HUDEP-2 (cell line): ENCODE results near the gene NUTF2.
A peak's percentile ranks its signal among the peaks of the same experiment; 100 is the strongest.
"Not testable (repeated sequence)": the region's sequence is repeated elsewhere in the genome, so short reads cannot be mapped to it uniquely, and the experiment has no call there.

Experiments
- DNase-seq, 76 experiments: peaks; one replicate each; lab custom pipeline; 2025; ENCODE audit not compliant: unreplicated experiment in 76 of 76; lab: John Stamatoyannopoulos, UW

The NUTF2 gene

GRCh38 chr16:67834242-67834614, 12.5 kb upstream of the NUTF2 start:
- no peak for DNase-seq

DNA sequence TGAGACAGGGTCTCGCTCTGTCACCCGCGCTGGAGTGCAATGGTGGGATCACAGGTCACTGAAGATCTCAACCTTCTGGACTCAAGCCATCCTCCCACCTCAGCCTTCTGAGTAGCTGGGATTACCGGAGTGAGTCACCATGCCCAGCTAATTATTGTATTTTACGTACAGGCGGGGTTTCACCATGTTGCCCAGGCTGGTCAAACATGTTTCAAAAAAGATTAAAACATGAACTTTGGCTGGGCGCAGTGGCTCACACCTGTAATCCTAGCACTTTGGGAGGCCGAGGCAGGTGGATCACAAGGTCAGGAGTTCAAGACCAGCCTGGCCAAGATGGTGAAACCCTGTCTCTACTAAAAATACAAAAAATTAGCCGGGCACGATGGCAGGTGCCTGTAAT, 9.5 kb upstream of the NUTF2 start:
- DNase-seq: not testable (repeated sequence)

DNA sequence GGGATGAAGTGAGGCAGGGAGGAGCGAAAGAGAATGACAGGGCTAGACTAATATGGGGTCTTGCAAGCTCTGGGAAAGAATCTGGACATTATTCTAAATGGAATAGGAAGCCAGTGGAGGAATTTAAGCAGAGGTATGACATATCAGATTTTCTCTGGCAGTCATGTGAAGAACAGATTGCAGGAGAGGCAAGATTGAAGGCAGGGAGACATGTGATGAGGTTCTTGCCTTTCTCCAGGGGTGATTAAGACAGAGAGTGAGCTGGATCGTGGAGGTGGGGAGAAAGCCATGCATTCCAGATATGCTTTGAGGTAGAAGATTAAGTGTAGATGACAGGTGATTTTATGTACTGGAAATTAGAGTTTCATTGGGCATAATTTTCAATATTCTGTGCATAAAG, 8.9 kb upstream of the NUTF2 start:
- no peak for DNase-seq

- DNase-seq: no peak
Measured at GRCh38 chr16:67841198-67841815, 5.4 kb upstream of the NUTF2 start.

- DNase-seq: peak in 75 of 76 experiments; percentile 19 to 97 (median 88)
Measured at GRCh38 chr16:67841816-67842508, 4.8 kb upstream of the NUTF2 start, which contains the start of gene THAP11. Gene THAP11 (plus strand): TSS chr16:67842320. CDS start chr16:67842555, 235 bp downstream.

- DNase-seq: peak in 49 of 76 experiments; percentile 6 to 73 (median 47)
Measured at GRCh38 chr16:67842509-67843342, 4.0 kb upstream of the NUTF2 start.

DNA sequence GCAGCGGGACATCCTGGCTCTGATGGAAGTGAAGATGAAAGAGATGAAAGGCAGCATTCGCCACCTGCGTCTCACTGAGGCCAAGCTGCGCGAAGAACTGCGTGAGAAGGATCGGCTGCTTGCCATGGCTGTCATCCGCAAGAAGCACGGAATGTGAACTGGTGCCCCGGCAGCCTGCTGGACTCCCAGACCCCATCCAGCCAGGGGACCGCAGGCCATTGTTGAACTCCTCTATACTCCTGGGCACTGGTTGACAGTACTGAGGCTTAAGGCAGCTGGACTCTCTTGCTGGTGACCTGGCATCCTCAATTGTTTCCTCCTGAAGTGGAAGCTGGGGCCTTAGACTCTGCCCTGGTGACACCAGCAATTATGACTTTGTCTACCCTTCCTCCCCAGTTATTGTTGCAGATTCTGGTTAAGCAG, 3.4 kb upstream of the NUTF2 start:
- no peak for DNase-seq

- DNase-seq: no peak
Measured at GRCh38 chr16:67844497-67844896, 2.2 kb upstream of the NUTF2 start.

DNA sequence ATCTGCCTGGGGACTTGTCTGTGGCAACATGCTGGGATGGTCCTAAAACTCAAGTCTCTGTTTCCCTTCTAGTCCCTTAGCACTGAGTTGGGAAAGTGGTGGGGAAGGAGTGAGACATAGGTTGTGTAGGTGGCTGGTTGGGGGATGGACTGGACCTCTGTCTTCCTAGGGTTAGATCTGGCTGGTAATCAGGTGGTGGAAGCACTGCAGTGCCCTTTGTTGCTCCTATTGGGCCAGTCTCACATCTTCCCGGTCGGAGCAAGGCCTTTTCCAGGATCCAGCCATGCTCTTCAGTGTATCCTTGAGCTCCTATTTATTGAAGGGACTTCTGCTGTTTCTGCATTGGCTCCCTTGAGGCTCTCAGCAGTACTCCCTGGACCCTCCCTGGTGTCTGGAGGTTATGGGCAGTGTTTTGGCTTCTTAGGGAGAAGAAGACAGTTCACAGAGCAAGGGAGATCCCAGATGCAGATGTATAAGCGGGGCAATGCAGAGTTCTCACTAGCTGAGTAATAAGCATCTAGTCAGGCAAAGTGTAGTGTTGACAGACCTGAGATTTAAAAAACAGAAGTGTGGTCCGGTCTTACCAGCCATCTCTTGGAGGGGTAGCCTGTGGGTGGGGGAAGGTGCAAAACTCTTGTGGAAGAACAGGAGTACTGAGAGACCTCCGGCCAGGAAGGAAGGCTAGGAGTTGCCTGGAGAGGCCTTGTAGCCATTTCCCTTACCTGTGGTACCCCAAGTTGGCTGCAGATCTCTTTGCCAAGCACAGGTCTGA, 1.3 kb upstream of the NUTF2 start:
- no peak for DNase-seq

DNA sequence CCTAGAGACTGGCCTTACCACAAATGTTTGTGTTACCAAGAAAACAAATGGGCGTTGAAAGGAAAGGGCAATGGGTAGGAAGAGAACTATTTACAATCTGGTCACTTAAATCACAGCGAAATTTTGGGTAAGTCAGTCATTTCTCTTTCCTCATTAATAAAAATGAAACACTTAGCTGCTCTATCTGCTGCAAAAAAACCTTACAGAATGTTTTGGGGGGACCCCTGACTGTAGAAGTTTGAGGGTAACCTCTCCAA, 742 bp upstream of the NUTF2 start:
- DNase-seq: no peak

DNA sequence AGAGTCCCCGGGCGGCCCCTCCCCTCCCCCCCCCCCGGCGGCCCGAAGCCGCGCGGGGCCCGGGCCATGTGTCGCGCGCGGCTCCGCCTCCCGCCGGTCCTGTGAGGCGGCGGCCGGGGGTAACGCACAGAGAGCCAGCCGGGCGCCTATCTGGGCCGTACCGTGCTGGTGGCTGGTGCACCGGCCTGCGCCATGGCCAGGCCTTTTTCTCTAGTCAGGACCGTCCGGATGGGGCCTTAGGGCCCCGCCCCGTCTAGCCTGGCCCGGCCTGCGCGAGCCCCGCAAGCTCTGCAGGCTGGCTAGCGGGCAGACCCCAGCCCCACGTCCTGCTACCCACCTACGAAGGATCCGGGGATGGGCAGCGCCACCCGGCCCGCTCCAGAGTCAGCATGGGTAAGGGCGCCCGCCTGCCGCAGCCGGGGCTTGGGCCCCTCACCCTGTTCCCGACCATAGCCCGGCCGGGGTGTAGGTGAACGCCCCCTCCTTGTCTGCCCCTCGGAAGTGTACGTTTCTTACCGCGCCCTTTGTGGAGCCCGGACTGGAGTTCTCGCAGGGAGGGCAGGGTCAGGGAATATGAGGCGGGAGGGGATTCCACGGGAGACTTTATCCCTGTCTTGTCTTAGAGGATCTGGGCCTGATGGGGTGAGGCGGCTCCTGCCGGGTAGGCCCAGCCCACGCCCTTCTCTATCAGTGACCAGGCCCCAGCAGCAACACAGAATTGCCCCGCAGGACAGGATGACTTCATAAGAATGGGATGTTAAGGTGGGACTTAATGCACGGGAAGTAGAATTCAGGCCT, 530 bp downstream of the NUTF2 start, which contains the start of gene CENPT:
Gene CENPT, minus strand, starts transcription at position 630 of the 798 bp plus-strand sequence. CDS start 13,834 bp downstream, outside the sequence.
- DNase-seq: peak in 64 of 76 experiments; percentile 15 to 77 (median 50)

- DNase-seq: no peak
Measured at GRCh38 chr16:67848118-67848517, 1.4 kb downstream of the NUTF2 start.

DNA sequence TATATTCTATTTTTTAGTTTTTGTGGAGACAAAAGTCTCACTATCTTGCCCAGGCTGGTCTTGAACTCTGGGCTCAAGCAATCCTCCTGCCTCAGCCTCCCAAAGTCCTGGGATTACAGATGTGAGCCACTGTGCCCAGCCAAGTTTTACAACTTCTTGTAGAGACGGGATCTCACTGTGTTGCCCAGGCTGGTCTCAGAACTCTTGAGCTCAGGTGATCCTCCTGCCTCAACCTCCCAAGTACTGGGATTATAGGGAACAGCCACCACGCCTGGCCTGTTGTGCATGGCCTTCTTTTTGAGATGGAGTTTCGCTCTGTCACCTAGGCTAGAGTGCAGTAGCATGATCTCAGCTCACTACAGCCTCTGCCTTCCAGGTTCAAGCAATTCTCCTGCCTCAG, 6.9 kb downstream of the NUTF2 start:
- no peak for DNase-seq

DNA sequence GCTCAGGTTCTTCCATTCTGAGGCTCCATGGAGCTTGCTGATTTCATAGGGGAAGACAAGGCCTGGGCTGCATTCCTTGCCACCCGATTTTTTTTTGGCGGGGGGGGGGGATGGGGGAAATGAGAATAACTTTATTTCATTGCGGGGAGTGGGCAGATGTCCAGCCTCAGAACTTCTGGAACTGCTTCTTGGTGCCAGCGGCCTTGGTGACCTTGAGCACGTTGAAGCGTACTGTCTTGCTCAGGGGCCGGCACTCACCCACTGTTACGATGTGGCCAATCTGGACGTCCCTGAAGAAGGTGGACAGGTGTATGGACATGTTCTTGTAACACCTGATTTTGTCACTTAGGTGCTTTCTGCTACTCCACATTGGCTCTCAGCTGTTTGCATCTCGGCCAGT, 9.1 kb downstream of the NUTF2 start:
- DNase-seq: no peak

- DNase-seq: no peak
Measured at GRCh38 chr16:67856927-67857546, 10.3 kb downstream of the NUTF2 start.

DNA sequence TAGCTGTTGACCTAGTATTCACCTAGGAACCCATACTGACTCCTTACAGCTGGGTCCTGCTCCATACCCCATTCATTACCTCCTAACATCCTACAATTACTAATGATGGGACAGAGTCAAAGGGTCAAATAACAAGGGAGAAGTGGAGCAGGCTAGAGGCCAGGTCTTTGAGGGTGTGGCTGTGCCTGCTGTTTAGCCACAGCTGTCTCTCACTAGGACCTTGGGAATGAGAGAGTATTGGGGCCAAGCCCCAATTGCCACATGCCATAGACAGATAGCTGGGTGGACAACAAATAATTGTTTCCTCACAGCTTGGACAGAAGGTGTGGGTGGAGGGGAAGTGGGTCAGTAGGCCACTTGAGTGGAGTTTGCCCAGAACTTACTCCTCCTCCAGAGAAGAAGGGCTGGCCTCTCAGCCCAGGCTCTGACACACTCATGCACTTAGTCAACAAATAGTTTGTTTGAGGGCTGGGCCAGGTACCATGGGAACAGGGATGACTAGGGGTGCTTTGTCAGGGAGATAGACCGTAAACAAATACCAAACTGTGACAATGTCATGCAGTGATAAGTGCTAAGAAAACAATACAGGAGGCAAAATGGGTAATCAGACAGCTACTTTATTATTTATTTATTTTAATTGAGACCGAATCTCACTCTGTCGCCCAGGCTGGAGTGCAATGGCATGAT, 11.0 kb downstream of the NUTF2 start:
- peak in 28 of 76 experiments; percentile 2 to 73 (median 19) for DNase-seq

DNA sequence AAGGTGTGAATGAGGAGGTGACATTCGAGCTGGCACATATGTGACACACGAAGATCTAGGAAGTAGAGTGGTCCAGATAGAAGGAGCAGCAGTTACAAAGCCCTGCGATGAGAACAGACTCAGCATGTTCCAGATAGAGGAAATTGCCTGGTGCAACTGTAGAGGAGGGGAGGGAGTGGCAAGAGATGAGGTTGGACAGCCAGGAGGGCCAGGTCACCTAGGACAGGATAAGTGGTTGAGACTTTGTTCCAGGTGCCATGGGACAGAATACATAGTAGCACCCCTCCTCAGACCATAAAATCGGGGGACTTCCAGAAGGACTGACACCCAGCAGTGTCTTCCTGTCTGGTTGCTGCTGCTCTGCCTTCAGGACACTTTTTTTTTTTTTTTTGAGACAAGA, 11.8 kb downstream of the NUTF2 start:
- no peak for DNase-seq

GRCh38 chr16:67860589-67861398, 14.1 kb downstream of the NUTF2 start:
- peak in 31 of 76 experiments; percentile 6 to 59 (median 23) for DNase-seq
